Adipocyte (in vitro differentiated cells): ENCODE measurements around the gene RNF103.
"Not testable (repeated sequence)": the region's sequence is repeated elsewhere in the genome, so short reads cannot be mapped to it uniquely, and the experiment has no call there.

Experiments used
- DNase-seq: peaks from one replicate; pipeline ENCODE4 v3.0.0-alpha.2; 2015; ENCODE audit warnings: low read depth
- H3K27me3 ChIP-seq: replicated peaks from 2 replicates; pipeline ENCODE4 v1.7.0; 2013; ENCODE audit warnings: mild to moderate bottlenecking, low read length, moderate library complexity; ENCODE audit not compliant: control insufficient read depth, insufficient read depth
- H3K36me3 ChIP-seq: 2 replicates; pipeline ENCODE4 v1.7.0; 2013; ENCODE audit warnings: low read length, mild to moderate bottlenecking, moderate library complexity; ENCODE audit not compliant: control insufficient read depth, insufficient read depth, severe bottlenecking
- H3K4me1 ChIP-seq: 2 replicates; pipeline ENCODE4 v1.7.0; 2013; ENCODE audit warnings: mild to moderate bottlenecking, low read length, moderate library complexity; ENCODE audit not compliant: control insufficient read depth, insufficient read depth
- H3K4me3 ChIP-seq: 2 replicates; pipeline ENCODE4 v1.7.0; 2013; ENCODE audit warnings: mild to moderate bottlenecking, low read length, moderate library complexity
- H3K9ac ChIP-seq: 2 replicates; pipeline ENCODE4 v1.7.0; 2013; ENCODE audit warnings: mild to moderate bottlenecking, low read length, moderate library complexity
- H3K9me3 ChIP-seq: 2 replicates; pipeline ENCODE4 v1.7.0; 2013; ENCODE audit warnings: mild to moderate bottlenecking, low read length, moderate library complexity; ENCODE audit not compliant: control insufficient read depth

Gene RNF103, protein sequence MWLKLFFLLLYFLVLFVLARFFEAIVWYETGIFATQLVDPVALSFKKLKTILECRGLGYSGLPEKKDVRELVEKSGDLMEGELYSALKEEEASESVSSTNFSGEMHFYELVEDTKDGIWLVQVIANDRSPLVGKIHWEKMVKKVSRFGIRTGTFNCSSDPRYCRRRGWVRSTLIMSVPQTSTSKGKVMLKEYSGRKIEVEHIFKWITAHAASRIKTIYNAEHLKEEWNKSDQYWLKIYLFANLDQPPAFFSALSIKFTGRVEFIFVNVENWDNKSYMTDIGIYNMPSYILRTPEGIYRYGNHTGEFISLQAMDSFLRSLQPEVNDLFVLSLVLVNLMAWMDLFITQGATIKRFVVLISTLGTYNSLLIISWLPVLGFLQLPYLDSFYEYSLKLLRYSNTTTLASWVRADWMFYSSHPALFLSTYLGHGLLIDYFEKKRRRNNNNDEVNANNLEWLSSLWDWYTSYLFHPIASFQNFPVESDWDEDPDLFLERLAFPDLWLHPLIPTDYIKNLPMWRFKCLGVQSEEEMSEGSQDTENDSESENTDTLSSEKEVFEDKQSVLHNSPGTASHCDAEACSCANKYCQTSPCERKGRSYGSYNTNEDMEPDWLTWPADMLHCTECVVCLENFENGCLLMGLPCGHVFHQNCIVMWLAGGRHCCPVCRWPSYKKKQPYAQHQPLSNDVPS

DNA sequence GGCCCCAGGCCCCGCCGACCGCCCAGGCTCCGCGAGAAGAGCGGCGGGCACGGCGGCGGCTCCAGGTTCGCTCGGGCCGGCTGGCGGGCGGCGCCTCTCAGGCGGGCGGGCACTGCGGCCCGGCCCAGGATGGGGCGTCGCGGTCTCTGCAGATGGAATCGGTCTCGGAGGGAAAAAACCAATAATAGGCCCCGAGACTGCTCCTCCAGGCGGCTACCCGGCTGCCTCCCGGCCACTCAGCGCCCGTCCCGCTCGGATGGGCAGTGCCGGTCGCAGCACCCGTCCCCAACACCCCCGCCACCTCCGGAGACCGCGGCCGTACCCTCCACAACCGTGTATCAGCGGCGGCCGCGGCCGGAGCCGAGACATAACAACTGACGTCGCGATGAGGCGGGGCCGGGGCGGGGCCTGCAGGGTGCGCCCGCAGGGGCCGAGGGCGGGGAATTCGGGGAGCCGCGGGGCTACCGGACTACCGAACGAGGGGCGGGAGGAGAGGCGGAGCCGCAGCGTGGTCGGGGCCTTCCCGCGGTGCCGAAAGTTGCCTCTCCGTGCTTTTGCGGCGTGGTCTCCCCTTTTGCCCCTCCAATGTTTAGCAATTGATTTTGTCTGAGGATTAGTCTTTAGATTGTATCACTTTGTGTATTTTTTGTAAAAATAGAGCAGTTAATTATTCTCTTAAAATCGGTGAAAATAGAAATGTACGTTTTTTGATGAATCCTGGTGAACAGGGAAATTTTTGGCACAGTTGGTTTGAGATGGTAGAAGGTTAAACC lies at the start of gene RNF103:
TSS of gene RNF103 (minus strand) at position 372 of the 773 bp plus-strand sequence. CDS start 979 bp downstream, outside the sequence.
- peak within 1 kb of the TSS; percentile 95 for H3K9ac ChIP-seq
- peak; percentile 98 for DNase-seq
- no peaks in the 10 kb centered on the region for H3K9me3 ChIP-seq
- no peaks in the 10 kb centered on the region for H3K27me3 ChIP-seq
- H3K36me3 ChIP-seq = peaks cover 14% of the 10 kb centered on the region
- H3K4me3 ChIP-seq = peak within 1 kb of the TSS; percentile 96
- H3K4me1 ChIP-seq = peaks cover 22% of the 10 kb centered on the region

DNA sequence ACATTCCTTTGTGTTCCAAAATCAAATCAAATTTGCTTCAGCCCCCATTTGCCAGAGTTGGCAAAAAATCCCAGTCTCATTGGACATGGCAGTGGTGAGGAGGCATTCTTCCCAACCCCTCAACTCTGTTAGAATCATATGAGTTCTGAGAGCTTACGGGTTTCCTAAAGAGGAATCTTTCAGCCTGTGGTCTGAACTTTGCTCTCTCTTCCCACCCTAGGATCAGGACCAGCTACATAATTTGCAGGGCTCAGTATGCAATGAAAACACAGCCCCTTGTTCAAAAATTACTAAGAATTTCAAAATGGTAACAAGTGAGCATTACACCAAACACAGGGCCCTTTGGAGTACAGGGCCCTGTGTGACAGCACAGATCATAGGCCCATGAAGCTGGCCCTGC lies 49.3 kb upstream of the RNF103 start:
- H3K4me3 ChIP-seq = no peak overlapping the region
- no peaks in the 10 kb centered on the region for H3K36me3 ChIP-seq
- H3K9ac ChIP-seq = no peak overlapping the region
- no peak for DNase-seq
- peaks cover 8% of the 10 kb centered on the region for H3K4me1 ChIP-seq
- no peaks in the 10 kb centered on the region for H3K9me3 ChIP-seq
- no peaks in the 10 kb centered on the region for H3K27me3 ChIP-seq

DNA sequence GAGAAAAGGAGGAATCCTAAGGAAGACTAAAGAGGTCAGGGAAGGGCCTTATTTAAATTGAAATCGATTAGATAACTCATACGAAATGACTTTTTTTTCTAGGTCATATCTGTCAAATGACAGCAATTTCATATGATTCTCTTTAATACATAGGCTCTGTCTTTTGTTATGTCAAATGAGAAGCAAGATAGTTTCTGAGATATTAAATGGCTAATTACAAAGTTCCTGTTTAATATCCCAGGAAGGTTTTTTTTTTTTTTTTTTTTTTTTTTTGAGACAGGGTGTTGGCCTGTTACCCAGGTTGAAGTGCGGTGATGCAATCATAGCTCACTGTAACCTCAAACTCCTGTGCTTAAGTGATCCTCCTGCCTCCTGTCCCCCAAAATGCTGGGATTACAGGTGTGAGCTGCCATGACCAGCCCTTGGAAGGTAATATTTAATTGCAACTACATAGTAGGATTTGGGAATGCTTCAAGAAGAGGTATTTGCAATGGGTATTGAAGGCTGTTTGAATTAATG lies 48.4 kb upstream of the RNF103 start:
- no peak overlapping the region for H3K4me3 ChIP-seq
- no peaks in the 10 kb centered on the region for H3K27me3 ChIP-seq
- no peak overlapping the region for H3K9ac ChIP-seq
- no peaks in the 10 kb centered on the region for H3K36me3 ChIP-seq
- peaks cover 8% of the 10 kb centered on the region for H3K4me1 ChIP-seq
- no peak for DNase-seq
- H3K9me3 ChIP-seq = no peaks in the 10 kb centered on the region

DNA sequence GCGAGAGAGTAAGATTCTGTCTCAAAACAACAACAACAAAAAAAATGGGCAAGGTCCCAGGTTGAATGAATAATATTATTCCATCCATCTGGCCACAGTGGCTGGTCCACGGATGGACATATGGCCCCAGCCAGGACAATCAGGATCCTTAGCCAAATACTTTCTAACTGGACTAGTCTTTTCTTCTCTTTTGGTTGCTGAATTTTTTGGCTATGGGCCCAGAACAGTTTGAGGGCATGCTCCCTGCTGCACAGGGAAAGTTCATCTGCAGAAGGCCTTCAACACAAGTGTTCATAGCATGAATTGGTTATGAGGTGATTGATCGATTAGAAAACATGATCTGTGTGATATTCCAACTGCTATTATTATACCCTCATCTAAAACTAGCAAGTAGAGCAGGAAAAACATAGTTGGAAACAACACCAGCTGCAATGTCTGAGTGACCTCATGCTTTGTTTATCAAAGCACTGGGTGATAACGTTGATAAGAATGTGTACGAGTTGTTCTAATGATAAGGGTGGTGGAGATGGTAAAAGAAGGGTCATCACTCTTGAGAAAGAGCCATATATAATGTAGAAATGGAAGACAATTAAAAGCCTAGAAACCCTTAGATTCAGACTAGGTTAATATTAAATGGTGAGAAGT lies 47.8 kb upstream of the RNF103 start:
- H3K9me3 ChIP-seq = no peaks in the 10 kb centered on the region
- H3K4me3 ChIP-seq = no peak overlapping the region
- H3K9ac ChIP-seq = no peak overlapping the region
- no peaks in the 10 kb centered on the region for H3K36me3 ChIP-seq
- DNase-seq = peak; percentile 23
- no peaks in the 10 kb centered on the region for H3K27me3 ChIP-seq
- H3K4me1 ChIP-seq = peaks cover 8% of the 10 kb centered on the region

DNA sequence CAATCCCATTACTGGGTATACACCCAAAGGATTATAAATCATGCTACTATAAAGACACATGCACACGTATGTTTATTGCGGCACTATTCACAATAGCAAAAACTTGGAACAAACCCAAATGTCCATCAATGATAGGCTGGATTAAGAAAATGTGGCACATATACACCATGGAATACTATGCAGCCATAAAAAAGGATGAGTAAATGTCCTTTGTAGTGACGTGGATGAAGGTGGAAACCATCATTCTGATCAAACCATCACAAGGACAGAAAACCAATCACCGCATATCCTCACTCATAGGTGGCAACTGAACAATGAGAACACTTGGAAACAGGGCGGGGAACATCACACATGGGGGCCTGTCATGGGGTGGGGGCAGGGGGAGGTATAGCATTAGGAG lies 45.7 kb upstream of the RNF103 start:
- DNase-seq, H3K9me3 ChIP-seq, H3K4me1 ChIP-seq, H3K27me3 ChIP-seq, H3K36me3 ChIP-seq, H3K4me3 ChIP-seq, H3K9ac ChIP-seq: not testable (repeated sequence)

DNA sequence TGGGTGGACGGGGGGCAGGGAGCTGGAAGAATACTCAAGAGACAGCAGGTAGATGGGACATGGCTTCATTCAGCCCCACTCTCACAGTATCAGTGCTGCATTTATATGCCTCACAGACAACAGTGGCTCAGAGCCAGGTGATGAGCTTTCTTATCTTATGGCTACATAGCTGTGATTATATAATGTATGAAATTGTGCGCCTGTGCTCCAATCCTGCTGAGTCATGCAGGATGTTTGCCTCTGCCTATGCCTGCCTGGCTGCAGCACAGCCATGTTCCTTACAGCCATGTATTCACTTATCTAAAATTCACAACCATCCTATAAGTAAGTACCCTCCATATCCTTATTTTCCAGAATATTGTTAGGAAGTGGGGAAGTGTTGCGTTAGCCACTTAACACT lies 37.7 kb upstream of the RNF103 start:
- Histone ChIP-seq H3K9me3 (peaks cover 3% of the 10 kb centered on the region), H3K4me1 (no peaks in the 10 kb centered on the region), H3K9ac (no peak overlapping the region), H3K27me3 (no peaks in the 10 kb centered on the region), H3K4me3 (no peak overlapping the region), H3K36me3 (no peaks in the 10 kb centered on the region)
- DNase-seq = no peak

DNA sequence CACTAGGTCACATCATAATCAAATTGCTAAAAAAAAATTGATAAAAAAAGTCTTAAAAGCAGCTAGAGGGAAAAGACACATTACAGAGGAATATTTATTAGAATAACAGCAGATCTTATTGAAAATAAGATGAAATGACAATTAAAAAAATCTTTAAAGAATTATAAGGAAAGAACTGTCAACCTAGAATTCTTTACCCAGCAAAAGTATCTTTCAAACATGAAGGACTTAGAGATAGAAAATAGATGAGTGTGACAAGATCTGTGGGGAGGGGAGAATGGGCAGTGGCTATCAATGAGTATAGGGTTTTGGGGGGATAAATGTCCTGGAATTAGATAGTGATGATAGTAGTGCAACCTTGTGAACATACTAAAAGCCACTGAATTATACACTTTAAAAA lies 26.5 kb upstream of the RNF103 start:
- no peaks in the 10 kb centered on the region for H3K4me1 ChIP-seq
- H3K9me3 ChIP-seq = peaks cover 14% of the 10 kb centered on the region
- DNase-seq = no peak
- no peak overlapping the region for H3K4me3 ChIP-seq
- H3K27me3 ChIP-seq = no peaks in the 10 kb centered on the region
- no peaks in the 10 kb centered on the region for H3K36me3 ChIP-seq
- H3K9ac ChIP-seq = no peak overlapping the region

DNA sequence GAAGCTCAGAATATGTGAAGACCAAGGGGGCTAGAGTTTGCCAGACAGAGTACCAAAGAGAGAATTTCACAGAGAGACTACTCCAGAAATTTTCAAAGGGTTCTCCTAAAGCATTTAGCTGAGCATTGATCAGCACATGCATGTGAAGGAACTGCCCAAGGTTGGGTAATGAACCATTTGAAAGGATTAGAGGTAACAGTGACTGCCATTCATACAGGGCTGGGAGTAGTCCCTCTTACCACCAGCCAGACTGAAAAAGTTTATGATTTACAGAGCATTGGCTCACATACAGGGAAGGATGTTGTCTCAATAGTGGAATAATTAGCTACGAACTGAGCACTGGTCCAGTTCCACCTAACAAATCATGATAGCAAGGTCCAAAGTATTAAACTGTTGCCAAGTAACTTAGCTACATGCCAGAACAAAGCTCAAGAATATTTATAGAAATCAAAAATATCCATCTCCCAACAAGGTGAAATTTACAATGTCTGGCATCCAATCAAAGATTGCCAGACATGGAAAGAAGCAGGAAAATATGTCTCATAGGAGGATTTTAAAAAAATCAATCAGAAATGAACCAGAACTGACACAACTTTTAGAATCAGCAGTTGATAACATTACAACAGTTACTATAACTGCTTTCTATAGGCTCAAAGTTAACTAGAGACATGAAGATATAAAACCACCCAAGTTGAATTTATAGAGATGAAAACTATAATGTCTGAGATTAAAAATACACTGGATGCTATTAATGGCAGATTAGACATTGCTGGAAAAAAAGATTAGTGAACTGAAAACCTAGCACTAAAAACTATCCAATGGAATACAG lies 25.7 kb upstream of the RNF103 start:
- H3K9me3 ChIP-seq = peaks cover 14% of the 10 kb centered on the region
- DNase-seq = no peak
- no peaks in the 10 kb centered on the region for H3K27me3 ChIP-seq
- no peak overlapping the region for H3K4me3 ChIP-seq
- no peak overlapping the region for H3K9ac ChIP-seq
- no peaks in the 10 kb centered on the region for H3K36me3 ChIP-seq
- no peaks in the 10 kb centered on the region for H3K4me1 ChIP-seq

DNA sequence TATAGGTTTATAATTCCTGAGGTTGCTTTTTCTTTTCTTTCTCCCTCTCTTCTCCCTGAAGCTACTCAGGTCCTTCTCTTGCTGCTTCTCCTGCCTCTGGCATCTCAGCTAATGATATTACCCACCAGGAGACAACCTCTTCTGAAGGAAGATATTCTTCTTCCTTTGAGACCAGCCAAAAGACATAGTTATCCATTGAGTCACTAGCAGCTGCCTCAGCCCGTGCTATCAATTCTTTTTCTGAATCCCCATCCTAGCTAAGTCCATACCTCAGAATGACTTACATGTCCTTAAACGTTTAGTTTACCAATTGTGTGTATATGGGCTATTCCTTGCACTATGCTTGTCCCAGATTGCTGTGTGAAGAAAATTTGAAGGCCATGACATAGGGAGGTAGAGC lies 25.0 kb upstream of the RNF103 start:
- no peak overlapping the region for H3K4me3 ChIP-seq

DNA sequence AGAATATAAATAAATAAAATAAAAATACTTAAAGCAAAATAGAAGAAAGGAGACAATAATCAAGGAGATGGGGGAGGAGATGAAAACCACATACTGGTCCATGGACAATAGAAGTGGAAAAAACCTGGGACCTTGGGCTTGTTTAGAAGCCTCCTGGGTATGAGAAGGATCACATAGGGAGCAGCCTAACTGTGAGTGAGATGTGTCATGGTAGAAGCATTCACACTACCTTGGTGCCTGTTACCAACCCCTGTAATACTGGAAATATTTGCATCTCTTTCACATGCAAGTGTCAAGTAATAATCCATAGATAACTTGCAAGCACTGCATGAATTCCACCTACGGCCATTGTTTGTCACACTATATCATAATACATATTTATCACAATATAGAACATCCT lies 23.2 kb upstream of the RNF103 start:
- Histone ChIP-seq H3K9ac (no peak overlapping the region), H3K9me3 (peaks cover 14% of the 10 kb centered on the region), H3K27me3 (no peaks in the 10 kb centered on the region), H3K4me3 (no peak overlapping the region), H3K36me3 (no peaks in the 10 kb centered on the region), H3K4me1 (no peaks in the 10 kb centered on the region)
- DNase-seq = no peak

More for the DNA sequence above, 25.0 kb upstream of the RNF103 start:
- no peak for DNase-seq
- Histone ChIP-seq H3K9ac (no peak overlapping the region), H3K4me1 (no peaks in the 10 kb centered on the region), H3K36me3 (no peaks in the 10 kb centered on the region), H3K27me3 (no peaks in the 10 kb centered on the region), H3K9me3 (peaks cover 14% of the 10 kb centered on the region)
